Left lobe of liver (tissue), 2 donors: ENCODE measurements around the gene RIPOR3. TPM values are rescaled to one million over a fixed set of nuclear protein-coding genes. Genes with fewer than 3 reads are reported as not detected.
A peak's percentile ranks its signal among the peaks of the same experiment; 100 is the strongest.

Experiments
- ATAC-seq: fragments of 200-7000 bp; cut with Tn5 transposase; one replicate; pipeline ENCODE4 v1.9.1; 2020; ENCODE audit warnings: mild to moderate bottlenecking, moderate library complexity
- DNase-seq: peaks from one replicate; pipeline ENCODE4 v3.0.0-alpha.2; 2020; ENCODE audit warnings: low spot score
- total RNA-seq: library from RNA; stranded (reverse); gene quantifications from one replicate; pipeline ENCODE4 v1.2.1, GENCODE V29; 2021
- donor health status: DM: no; HTN: no; CAD: no; lungs with moderate emphysema.
- donor health status: DM: no; HTN: yes; CAD: no.

Gene RIPOR3
- 20.1 TPM for total RNA-seq

- ATAC-seq = peak; percentile 51
- DNase-seq = no peak
Measured at GRCh38 chr20:50690650-50691572, at the start of gene RIPOR3. Gene RIPOR3, minus strand, starts transcription at chr20:50691542. Its CDS starts 414 bp downstream, at chr20:50691128.

DNA sequence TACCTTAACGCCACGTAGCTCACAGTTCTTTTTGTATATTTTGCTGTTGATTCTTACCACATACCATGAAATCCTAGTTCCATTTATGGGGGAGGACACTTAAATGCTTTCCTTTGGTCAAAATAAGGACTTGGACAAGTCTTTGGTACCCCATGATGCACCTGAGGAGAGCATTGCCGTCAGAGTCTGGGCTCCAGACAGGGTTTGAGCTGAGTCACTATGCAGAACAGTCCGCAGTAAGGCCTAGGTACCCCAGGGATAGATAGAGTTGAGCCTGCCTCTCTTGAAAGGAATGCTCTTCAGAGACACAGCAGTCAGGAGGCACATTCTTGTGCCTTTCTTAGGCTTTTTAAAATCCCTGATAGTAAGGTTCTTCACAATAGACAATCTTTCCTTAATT is 46.0 kb upstream of the RIPOR3 start:
- ATAC-seq (no peak), DNase-seq (no peak)

DNA sequence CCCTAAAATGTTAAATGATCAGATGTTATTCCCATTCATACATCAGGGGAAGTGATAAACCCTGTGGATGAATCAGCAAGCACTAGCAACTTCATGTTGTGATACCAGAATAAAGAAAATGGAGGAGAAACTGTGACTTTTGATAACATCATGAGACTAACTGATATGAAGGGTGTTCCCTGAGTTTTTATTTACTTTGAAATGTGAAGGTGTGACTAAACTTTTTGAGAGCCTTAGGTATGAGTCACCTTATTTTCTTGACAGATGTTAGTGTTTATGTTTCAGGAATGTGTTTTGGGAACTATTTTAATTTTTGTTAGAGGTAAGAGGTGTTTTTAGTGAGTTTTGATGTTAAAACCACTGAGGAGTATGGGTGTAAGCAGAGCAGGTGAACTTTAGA is 44.5 kb upstream of the RIPOR3 start:
- ATAC-seq (no peak), DNase-seq (no peak)

- no peak for DNase-seq
- no peak for ATAC-seq
Measured at GRCh38 chr20:50734730-50735679, 43.7 kb upstream of the RIPOR3 start.

DNA sequence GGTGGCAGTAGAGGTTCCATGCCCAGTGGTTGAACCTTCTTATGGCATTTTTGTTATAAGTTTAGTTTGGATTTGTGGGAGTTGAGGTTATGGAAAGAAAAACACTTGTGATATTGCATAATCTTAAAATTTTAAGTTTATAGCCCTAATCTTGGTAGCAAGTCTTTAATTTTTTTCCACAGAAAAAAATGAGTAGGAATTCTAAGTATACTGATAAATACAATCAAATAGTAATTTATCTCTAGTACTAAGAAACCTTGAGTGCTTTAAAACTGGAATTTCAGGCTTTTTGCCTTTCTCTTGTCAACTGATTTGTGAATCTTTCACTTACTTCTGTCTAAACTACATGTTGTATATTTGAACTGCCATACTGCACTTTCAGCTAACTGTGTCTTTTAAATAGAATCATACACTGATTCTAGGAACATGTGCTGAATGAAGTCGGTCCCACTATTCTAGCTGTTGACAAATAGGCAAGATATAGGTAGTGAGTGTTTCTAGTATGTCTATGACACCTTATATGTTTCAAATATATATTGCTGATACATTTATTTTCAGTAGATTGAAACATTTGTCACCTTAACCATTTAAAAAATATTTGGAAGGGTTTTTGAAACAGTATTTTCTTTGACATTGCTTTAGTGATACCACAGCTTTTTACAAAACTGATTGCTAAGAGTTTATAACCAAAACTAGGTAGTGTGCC is 42.5 kb upstream of the RIPOR3 start:
- DNase-seq (no peak), ATAC-seq (no peak)

- DNase-seq (no peak), ATAC-seq (peak; percentile 0)
Measured at GRCh38 chr20:50731930-50732690, 40.8 kb upstream of the RIPOR3 start.

GRCh38 chr20:50731055-50731929 is 40.0 kb upstream of the RIPOR3 start, which contains the start of gene PARD6B:
Gene PARD6B, plus strand, starts transcription at chr20:50731580. Its CDS starts 207 bp downstream, at chr20:50731787.
- ATAC-seq (peak; percentile 87), DNase-seq (peak; percentile 99)

GRCh38 chr20:50730765-50731054 is 39.4 kb upstream of the RIPOR3 start:
- no peak for ATAC-seq
- no peak for DNase-seq

DNA sequence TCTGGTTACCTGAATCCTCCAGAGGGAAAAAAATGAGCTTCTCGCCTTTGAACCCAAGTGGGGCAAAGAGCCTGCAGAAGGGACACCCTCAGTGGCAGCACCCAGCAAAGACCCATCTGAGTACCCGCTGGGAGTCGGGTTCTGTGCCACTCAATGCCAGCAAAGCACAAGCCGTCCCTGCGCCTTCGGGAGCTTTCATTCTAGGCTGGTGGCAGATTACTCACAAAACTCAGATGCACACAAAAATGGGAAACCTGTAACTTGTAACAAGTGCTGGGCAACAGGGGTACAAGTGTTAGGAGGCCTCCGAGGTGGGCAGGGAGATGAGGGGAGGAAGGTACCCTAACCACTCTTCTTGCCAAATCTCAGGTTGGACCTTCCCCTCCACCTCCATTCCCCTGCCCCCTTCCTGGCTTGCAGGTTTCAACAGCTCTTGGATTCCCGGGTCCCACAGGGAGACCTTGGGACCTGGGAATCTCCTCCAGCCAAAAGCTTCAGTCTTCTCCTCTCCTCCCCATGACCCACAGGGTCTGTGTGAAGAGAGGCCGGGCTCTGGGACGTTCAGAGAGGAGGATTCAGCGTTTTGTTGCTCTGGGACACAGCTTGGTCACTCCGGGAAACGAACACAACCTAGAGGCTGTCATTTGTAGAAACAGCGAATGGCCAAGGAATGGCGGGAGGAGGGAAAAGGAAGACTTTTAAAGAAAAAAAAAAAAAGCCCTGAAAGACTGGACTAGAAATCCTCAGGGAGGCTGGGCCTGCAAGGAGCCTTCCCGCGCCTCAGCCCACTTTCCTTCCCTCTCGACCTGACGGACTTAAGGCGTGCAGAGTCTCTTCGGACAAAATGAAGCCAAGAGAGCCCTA is 38.8 kb upstream of the RIPOR3 start:
- ATAC-seq = no peak
- peak; percentile 45 for DNase-seq

- ATAC-seq = no peak
- peak; percentile 33 for DNase-seq
Measured at GRCh38 chr20:50728981-50729874, 37.9 kb upstream of the RIPOR3 start.

DNA sequence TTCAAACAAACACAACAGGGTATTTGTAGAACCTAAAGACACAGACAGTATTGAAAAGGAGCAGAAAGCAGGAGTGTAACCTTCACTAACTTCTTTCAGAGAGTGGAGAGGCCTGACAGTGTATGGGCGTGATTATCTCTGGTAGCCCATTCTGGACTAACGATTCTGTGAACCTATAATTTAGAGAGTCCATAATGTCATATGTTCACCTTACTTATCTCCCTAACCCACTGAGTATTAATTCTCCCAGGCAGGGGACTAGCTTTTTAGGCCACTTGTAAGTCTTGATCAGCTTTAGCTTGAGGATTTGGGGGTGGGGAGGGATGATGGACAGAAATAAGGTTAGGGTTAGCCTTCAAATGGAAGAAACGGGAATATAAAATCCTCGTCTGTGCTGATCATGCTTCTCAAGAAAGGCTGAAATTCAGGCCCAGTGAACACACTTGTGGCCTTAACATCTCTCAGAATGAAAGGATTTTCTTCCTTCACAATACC is 37.2 kb upstream of the RIPOR3 start:
- DNase-seq = peak; percentile 10

GRCh38 chr20:50727792-50728485 is 36.6 kb upstream of the RIPOR3 start:
- DNase-seq = peak; percentile 57
- ATAC-seq = peak; percentile 9

More for the DNA sequence above, 37.2 kb upstream of the RIPOR3 start:
- no peak for ATAC-seq

DNA sequence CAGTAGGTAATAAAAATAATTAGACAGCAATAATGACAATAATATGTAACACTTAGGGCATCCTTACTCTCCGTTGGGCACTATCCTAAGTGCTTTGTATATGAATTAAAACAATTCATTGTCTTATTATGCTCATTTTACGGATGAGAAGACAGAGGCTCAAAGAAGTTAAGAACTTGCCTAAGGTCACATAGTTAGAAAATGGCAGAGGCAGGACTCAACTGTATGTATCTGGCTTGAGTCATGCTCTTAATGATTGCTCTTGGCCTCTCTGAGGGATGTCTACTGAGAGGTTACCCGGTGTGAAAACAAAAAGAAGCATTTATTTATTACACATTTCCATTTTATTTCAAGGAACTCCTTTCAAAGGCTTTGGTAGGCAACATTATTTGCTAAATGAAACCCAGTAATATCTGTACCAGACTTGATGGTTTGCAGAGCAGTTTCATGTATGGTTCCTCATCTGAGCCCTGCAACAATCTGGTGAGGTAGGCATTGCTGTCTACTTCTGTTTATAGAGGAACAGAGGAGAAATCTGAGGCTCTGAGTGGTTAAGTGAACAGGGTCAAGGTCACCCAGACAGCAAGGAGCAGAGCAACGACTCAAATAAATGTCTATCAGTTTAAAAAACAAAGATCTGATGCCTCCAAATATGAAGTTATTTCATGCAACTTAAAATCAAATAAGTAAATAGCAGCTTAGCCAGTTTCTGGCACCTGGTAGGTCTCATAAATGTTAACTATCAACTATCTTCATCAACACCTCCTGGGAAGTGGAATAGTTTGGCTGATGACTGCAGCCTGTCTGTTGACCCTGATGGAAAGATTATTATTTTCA is 35.8 kb upstream of the RIPOR3 start:
- ATAC-seq (no peak), DNase-seq (no peak)

DNA sequence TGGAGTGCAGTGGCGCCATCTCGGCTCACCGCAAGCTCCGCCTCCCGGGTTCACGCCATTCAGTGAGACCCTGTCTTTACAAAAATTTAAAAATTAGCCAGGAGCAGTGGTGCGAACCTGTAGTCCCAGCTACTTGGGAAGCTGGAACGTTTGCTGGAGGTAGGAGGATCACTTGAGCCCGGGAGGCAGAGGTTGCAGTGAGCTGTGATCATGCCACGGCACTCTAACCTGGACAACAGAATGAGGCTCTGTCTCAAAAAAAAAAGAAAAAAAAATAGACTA is 34.3 kb upstream of the RIPOR3 start:
- DNase-seq = no peak

DNA sequence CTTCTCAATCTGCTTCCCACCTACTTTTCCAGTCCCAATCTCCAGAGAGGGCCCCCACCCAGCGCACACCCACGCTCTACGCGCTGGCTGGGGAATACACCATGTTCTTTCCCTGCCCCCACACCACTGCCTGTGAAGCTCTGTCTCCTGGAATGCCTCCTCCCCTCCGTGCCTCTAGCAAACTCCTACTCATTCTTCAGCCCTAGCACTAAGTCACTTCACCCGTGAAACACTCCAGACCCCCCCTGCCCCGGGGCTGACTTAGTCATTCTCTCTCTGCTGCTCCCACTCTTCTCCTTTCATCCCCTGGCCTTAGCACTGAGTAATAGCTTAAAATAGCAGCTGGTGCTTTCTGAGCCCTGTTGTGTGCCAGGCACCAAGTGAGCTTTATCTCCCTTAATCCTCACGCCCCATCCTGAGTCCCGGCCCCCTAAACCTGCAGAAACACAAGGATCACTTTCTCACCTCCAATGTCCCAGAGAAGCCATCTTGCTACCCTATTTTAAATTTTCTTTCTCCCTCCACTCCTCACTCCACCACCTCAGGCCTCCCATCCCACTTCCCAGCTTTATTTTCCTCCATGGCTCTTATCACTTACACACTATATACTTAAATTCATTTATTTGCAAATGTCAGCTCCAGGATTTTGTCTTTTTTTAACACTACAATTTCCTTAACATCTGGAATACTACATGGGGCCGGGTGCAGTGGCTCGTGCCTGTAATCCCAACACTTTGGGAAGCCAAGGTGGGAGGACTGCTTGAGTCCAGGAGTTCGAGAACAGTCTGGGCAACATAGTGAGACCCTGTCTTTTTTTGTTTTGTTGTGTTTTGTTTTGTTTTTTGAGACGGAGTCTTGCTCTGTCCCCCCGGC is 33.7 kb upstream of the RIPOR3 start:
- DNase-seq = peak; percentile 41
- ATAC-seq = no peak

More for the DNA sequence above, 34.3 kb upstream of the RIPOR3 start:
- ATAC-seq = no peak
